GM18498 (cell line): ENCODE measurements around the gene FOXF1.

ENCODE experiments used
- ATAC-seq: cut with Tn5 transposase; IDR thresholded peaks from one replicate; pipeline ENCODE4 v1.9.1; 2021; ENCODE audit warnings: mild to moderate bottlenecking, moderate library complexity; ENCODE audit not compliant: unreplicated experiment

Gene FOXF1

GRCh38 chr16:86510465-86511261 is at the start of gene FOXF1:
Gene FOXF1, plus strand, starts transcription at chr16:86510527. Its CDS starts 43 bp downstream, at chr16:86510570.
- no peak for ATAC-seq

- ATAC-seq, result no peak
Measured at GRCh38 chr16:86461037-86461436, 49.3 kb upstream of the FOXF1 start.

GRCh38 chr16:86462334-86463084 is 47.8 kb upstream of the FOXF1 start:
- ATAC-seq, result no peak

GRCh38 chr16:86464044-86464443 is 46.3 kb upstream of the FOXF1 start:
- ATAC-seq, result no peak

- no peak for ATAC-seq
Measured at GRCh38 chr16:86465434-86465833, 44.9 kb upstream of the FOXF1 start.

GRCh38 chr16:86466696-86467406 is 43.5 kb upstream of the FOXF1 start:
- ATAC-seq, result no peak

GRCh38 chr16:86467490-86467889 is 42.8 kb upstream of the FOXF1 start:
- ATAC-seq, result no peak

- no peak for ATAC-seq
Measured at GRCh38 chr16:86470964-86471363, 39.4 kb upstream of the FOXF1 start.

GRCh38 chr16:86471896-86472295 is 38.4 kb upstream of the FOXF1 start:
- no peak for ATAC-seq

GRCh38 chr16:86472366-86472765 is 38.0 kb upstream of the FOXF1 start:
- no peak for ATAC-seq

GRCh38 chr16:86476956-86477534 is 33.3 kb upstream of the FOXF1 start:
- no peak for ATAC-seq

- no peak for ATAC-seq
Measured at GRCh38 chr16:86477642-86478041, 32.7 kb upstream of the FOXF1 start.

- no peak for ATAC-seq
Measured at GRCh38 chr16:86478779-86479178, 31.5 kb upstream of the FOXF1 start.

GRCh38 chr16:86479419-86479818 is 30.9 kb upstream of the FOXF1 start:
- no peak for ATAC-seq

GRCh38 chr16:86480444-86480843 is 29.9 kb upstream of the FOXF1 start:
- ATAC-seq, result no peak

GRCh38 chr16:86481607-86482006 is 28.7 kb upstream of the FOXF1 start:
- ATAC-seq, result no peak

- no peak for ATAC-seq
Measured at GRCh38 chr16:86484240-86484639, 26.1 kb upstream of the FOXF1 start.

- no peak for ATAC-seq
Measured at GRCh38 chr16:86485746-86486145, 24.6 kb upstream of the FOXF1 start.

- ATAC-seq, result no peak
Measured at GRCh38 chr16:86490859-86491639, 19.3 kb upstream of the FOXF1 start.

- ATAC-seq, result no peak
Measured at GRCh38 chr16:86491640-86492023, 18.7 kb upstream of the FOXF1 start.
